Amygdala (tissue), 56 donors: Measurements from ENCODE around the gene C5orf46.
"Not testable (repeated sequence)": the region's sequence is repeated elsewhere in the genome, so short reads cannot be mapped to it uniquely, and the experiment has no call there.

Source experiments
- DNase-seq, 56 donors: peaks; one replicate each; lab custom pipeline; 2025; lab: John Stamatoyannopoulos, UW

Gene C5orf46

DNA sequence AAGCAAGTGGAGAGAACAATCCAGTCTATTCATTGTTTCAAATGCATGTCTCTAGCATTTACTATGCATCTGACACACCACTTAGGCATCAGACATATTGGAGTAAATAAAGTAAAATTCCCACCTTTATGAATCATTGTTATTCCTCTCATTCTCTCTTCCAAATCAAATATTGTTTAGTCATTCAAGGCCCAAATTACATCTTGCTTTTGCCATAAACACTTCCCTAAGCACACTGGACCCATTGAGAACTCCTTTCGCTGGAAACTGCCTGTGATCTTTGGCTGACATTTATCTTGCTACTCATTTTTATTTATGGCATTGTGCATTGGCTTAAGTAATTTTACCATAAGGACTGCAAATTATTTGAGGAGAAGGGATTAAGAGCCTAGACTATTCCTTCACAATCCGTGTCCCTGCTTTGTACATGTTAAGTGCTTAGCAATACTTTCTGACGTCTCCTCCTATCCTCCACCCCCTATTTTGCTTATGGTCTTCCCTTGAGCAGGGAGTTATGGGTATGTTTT lies 7.4 kb downstream of the C5orf46 start:
- DNase-seq: no peak

DNA sequence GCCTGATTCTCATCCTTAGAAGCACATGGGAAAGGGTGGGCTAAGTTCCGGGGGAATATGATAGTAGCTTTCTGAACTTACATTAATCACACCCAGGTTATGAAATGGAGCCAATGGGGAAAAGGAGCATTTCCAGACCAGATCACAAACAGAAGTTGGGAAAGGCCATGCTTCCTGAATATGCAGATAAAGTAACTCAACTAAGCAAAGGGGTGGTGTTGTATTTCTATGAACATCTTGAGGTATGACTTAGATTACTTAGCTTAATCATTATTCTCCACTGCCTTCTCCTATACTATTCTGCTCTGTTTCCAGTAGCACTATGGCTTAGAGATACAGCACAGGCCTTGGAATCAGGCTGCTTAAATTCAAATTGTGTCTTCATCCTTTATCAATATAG lies 10.5 kb downstream of the C5orf46 start:
- DNase-seq: no peak

GRCh38 chr5:147893820-147894219 lies 12.5 kb downstream of the C5orf46 start:
- no peak for DNase-seq

- no peak for DNase-seq
Observed at GRCh38 chr5:147892696-147893296, 13.5 kb downstream of the C5orf46 start.

DNA sequence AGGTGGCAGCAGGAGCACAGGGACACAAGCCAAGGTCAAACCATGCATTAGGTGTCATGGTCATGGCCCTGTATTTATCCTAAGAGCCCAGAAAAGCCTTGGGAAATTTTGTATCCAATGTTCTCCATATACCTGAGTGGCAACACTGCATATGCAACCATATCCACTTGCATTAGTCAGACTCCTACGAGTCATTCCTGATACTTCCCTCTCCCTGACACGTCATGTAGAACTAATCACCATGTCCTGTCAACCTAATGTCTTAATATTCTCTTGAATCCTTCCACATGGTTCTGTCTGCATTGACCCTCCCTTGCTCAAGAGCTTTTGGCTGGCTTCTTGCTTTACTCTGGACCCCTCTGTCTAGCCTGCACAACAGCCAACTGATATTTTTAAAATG lies 18.4 kb downstream of the C5orf46 start:
- no peak for DNase-seq

DNA sequence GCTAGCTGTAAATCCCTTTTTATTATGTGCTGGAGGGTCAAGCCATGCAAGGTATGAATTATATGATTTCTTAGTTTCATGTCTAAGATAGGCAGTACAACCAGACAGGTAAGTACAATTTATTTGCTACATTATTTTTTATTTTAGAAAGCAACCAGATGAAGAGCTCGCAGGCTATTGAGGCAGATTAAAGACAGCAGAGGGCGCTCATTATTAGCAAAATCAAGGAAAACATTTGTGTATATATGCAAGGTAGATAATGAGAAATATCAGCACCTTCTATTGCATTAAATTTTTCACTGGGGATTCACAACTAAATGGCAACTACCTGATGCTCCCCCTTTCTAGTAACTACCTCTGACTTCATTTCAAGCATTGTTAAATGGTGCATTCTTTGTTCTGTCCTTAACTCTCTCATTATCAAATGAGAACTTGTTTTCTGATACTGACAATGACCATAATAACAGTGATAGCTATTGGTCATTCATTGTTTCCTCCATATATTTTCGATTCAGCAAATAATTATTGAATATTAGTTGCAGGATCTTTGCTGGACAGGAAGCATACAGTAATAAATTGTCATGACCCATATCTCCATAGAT lies 19.2 kb downstream of the C5orf46 start:
- peak in 1 of 56 donors; percentile 14 for DNase-seq

DNA sequence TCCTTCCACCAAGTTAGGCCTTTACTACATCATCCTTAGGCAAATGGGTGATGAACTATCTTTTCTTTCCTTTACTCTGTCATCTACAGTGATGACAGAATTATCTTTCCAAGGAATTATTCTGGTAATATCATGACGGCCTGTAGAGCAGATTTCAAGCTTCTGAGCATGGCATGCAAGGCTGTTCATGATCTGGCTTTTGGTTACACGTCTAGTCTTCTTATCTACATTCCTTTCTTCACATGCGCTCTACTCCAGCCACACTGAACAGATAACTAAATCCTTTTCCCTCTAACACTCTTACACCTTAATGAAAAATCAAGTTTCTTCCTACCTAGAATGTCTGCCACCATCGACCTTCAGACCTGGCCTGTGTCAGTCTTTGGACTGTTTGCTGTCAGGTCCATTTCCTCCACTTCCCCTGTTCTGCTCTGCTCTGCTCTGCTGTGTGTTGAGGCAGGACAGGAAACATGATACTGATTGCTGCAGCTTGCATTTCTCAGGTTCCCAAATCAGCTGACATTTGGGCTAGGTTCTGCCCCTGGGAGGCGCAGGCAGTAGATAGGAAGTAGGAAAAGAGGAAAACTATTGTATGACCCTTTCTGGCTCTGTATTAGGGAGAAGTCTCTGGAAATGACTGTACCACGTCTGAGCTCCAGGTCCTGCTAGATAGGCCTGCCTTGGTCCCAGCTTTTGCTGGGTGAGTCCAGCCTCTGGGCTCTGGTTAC lies 23.6 kb downstream of the C5orf46 start:
- no peak for DNase-seq

DNA sequence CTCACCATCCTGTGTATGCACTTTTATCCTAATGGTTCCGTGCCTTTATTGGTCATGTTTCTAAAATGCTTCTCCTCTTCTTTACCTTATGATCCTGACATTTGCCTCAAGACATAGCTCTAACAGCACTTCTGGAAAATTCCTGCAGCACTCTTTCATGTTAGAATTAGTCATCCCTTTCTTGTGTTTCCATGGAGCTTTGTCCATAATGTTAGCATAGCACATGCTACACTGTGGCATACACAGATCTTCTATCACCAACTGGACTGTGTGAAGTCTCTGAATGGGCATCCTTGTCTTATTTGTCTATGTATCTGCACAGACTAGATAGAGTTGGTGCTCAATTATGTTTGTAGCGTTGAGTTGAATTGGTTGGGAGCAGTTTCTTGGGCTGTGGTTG lies 25.9 kb downstream of the C5orf46 start:
- DNase-seq: no peak

DNA sequence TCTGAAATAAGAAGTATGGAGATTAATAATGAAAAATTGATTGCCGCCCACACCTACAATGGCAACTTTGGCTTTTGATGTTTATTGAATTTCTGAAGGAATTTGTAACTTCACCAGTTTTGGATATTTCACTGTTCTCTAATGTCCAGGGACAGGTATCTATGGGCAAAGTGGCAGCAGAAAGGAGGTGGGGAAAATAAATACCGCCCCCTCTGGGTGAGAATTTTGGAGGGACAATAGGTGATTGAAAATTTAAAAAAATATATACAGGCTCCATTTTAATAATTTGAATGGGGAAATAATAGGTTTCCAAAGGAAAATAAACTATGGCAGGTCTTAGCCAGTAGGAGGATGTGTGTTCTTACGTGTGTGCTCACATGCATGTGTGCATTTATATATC lies 26.6 kb downstream of the C5orf46 start:
- DNase-seq: no peak

GRCh38 chr5:147878066-147878759 lies 28.1 kb downstream of the C5orf46 start, which contains the start of gene SCGB3A2:
Gene SCGB3A2, plus strand, starts transcription at chr5:147878711. Its CDS starts 93 bp downstream, at chr5:147878804.
- DNase-seq: no peak

DNA sequence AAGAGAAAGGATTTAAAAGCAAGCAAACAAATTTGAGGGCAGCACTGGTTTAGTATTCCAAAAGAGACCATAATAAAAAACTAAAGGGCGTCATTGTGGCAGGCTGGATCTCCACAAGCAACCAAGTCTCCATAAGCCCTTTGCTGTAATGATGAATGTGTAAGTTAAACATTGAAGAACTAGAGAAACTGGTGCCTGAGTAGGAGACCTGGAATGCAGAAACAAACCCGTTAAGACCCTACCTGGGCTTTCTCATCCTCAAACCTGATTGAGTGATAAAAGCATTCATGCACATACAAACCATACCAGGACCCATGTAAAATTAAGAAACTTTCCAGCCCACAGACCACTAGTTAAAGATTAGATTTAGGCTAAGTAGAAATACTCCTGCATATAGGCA lies 29.7 kb downstream of the C5orf46 start:
- DNase-seq: no peak

DNA sequence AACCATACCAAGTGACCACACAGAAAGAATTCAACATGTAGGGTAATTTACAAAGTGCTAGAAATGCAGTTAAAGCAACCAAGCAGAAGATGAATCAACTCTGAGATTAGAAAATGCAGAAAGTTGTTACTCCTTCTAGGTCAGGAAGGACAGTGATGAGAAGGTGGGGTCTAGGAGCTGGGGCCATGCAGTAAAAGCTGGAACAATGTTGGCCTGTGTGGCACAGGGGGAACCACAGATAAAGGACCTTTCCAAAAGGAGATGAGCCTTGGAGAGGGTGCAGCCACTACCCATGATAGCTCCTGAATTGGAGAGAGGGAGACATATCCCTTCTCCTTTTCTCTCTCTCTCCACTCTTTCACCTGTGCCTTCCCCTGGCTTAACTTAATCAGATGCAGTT lies 30.2 kb downstream of the C5orf46 start:
- no peak for DNase-seq

DNA sequence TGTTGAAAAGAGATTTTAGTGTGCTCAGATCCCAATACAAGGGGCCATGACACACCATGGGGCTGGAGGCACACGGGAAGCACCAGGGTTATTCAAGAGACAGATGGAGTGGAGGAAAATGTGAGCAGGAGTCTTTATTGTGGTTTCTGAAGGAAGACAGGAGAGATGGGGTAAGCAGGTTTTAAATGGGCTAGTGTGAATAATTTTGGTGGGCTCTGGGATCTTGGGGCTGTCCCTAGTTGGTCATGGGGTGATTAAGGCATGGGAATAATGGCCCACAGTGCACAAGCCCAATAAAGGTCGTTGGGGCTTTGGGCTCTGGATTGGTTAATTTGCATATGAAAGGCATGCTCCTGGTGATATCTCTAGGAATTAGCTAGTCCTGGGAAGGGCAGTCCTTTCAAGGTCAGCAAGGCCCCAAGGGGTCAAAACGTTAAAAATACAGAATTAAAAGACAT lies 31.4 kb downstream of the C5orf46 start:
- DNase-seq: no peak

DNA sequence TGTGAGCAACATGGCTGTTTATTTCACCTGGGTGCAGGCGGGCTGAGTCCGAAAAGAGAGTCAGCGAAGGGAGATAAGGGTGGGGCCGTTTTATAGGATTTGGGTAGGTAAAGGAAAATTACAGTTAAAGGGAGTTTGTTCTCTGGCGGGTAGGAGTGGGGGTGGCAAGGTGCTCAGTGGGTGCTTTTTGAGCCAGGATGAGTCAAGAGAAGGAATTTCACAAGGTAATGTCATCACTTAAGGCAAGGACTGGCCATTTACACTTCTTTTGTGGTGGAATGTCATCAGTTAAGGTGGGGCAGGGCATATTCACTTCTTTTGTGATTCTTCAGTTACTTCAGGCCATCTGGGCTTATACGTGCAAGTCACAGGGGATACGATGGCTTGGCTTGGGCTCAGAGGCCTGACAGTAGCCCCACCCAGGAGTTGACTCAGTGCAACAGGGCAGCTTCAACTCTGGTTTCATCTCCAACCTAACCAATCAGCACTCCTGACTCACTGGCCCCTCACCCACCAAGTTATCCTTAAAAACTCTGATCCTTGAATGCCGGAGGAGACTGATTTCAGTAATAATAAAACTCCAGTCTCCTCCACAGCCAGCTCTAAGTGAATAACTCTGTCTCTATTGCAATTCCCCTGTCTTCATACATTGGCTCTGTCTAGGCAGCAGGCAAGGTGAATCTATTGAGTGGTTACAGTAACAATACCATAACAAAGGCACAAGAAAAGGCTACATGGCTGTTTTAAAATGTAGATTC lies 32.0 kb downstream of the C5orf46 start:
- DNase-seq: not testable (repeated sequence)

DNA sequence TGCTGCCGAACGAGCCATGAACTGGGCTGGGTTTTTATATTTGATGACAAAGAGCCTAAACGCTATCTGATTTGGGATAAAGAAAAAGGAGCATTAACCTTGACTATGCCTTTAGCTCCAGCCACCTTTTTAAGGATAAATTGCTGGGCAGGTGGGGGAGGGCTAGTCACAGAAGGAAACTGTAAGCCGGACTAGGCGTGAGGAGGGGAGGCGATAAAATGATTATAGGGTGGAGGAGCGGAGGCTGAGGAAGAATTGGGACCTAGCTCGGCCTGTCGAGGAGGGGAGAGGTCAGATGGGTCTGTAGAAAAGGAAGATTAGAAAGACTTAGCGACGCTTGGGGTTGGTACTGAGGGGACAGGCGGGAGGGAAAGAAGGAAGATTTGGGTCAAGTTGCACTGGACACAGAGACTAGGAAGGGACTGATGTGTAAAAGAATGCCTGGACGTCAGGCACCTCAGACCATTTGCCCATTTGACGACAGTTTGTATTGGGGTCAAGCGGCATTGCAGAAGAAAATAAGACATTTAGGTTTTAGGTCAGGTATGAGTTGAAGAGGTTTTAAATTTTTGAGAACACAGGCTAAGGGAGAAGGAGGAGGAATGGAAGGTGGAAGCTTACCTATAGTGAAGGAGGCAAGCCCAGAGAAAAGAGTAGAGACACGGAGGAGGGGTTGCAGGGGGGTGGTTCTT lies 33.4 kb downstream of the C5orf46 start:
- not testable (repeated sequence) for DNase-seq

DNA sequence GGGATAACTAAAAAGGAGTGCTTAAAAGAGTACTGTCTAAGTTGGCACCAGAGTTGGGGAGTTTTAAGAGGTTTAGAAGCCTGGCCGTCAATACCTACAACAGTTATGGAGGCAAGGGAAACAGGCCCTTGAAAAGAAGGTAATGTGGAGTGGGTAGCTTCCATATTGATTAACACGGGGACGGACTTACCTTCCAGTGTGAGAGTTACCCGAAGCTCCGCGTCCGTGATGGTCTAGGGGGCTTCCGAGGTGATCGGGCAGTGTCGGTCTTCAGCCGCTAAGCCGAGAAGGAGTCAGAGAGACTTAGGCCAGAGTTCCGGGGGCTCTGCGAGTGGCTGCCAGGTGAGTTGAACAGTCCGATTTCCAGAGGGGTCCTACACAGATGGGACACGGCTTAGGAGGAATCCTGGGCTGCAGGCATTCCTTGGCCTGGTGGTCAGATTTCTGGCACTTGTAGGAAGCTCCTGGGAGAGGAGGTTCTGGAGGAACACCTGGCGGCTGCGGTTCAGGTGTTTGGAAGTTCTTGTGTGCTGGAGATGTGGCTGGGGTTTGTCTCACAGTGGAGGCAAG lies 34.3 kb downstream of the C5orf46 start:
- DNase-seq: not testable (repeated sequence)

GRCh38 chr5:147869892-147870291 lies 36.4 kb downstream of the C5orf46 start:
- DNase-seq: not testable (repeated sequence)

GRCh38 chr5:147869112-147869511 lies 37.2 kb downstream of the C5orf46 start:
- DNase-seq: no peak
